ENCODE data around the gene COL6A1.
"Not testable (repeated sequence)": the region's sequence is repeated elsewhere in the genome, so short reads cannot be mapped to it uniquely, and the experiment has no call there.

The COL6A1 gene

GRCh38 chr21:45966791-45967394, 14.7 kb upstream of the COL6A1 start:
- DNase-seq = no peak

- DNase-seq = no peak
Observed at GRCh38 chr21:45969921-45970673, 11.5 kb upstream of the COL6A1 start.

- DNase-seq = peak; percentile 38
Observed at GRCh38 chr21:45970674-45971615, 10.6 kb upstream of the COL6A1 start.

GRCh38 chr21:45971616-45972352, 9.8 kb upstream of the COL6A1 start:
- DNase-seq = no peak

- no peak for DNase-seq
Observed at GRCh38 chr21:45972353-45972715, 9.2 kb upstream of the COL6A1 start.

DNA sequence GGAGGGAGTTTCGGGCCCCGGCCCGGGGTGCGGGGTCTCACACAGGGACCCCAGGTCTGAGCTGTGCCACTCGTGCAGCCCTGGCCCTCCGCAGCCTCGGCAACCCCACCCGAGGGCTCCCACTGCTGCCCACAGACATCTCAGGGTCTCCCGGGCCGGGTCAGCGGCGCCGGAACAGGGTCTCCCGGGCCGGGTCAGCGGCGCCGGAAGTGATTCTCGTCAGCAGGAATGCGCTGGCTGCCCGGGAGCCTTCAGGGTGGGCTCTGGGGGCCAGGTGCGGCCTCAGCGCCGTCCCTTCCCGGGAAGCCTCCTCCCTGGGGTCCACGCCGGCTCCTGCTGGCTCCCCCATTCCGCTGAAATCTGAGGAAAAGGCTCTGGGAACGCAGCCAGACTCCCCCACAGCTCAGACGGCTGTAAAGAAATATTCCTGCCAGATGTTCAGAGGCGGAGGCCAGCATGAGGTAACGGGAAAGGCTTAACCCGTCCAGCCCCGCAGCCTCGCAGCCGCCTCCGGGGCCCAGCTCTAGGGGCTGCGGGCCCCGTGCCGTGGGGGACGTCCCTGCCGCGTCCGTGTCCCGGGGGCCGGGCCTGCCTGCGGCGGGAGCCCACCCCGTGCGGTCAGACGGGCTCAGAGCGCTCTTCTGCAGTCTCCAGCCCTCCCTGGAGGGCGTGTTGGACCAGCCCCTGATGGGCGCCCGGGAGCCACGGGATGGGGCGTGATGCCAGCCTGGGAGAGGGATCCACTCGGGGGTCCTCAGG, 8.7 kb upstream of the COL6A1 start:
- no peak for DNase-seq

DNA sequence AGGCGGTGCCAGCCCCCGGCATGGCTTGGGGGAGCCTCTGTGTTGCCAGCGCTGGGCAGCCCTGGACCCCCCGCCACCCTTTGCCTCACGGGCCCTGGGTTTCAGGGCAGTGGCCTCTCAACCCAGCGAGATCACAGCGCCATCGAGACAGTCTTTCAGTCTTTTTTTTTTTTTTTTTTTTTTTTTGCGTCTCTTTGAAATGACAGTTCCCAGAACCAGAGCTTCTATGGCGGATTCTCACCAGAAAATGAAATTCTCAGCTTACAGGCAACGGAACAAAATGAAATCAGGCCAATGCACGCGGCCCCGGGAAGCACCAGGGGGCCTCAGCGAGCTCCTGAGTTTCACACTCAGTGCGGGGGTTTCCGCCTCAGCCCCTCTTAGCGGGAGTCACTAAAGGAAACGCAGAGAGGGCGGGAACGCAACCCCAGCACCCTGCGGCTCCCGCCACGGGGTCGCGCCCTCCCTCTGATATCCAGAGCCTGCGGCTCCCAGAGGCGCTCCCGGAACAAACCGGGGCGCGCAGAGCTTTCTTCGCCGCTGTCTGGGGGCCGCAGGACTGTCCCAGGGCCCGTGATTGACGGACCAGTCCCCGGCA, 8.0 kb upstream of the COL6A1 start:
- DNase-seq = peak; percentile 64

DNA sequence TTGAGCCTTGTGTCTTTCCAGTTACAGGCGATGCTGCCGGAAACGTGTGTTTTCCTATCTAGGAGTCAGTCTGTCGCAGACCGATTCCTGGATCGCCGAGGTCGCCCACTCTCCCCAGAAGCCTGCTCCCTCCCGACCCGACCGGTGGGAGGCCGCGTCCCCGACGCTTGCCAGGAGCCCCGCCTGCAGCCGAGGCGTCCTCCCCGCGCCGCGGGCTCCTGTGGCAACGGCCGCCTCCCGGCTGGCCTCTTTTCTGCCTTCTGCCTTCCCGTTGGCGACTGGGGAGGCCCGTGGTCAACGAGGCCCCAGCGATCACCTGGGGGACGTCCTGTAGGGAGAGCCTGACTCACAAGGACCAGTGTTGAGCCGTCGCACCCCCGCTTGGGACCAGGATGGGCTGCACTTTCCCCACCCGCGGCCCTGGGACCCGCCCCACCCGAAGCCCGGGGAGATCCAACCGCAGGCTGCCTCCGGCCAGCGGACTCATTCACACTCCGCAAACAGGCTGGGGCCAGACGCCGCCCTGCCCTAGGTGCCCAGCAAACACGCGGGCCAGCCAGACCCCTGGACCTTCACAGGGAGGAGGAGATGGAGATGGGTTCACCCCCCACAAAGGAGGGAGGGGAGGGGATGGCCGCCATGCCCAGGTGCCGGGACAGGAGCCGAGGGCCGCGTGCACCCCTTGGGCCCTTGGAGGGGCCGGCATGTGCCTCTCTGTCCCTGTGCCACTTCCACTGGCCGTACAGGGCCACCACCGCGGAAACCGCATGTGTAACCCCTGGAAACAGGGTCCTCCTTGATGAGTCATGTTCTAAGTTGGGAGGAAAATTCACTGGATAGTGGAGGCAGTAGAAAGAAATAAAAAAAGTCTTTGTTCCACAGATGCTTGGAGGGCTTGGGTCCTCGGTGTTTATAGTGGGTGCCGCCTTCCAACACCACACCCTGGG, 7.2 kb upstream of the COL6A1 start:
- peak; percentile 79 for DNase-seq

DNA sequence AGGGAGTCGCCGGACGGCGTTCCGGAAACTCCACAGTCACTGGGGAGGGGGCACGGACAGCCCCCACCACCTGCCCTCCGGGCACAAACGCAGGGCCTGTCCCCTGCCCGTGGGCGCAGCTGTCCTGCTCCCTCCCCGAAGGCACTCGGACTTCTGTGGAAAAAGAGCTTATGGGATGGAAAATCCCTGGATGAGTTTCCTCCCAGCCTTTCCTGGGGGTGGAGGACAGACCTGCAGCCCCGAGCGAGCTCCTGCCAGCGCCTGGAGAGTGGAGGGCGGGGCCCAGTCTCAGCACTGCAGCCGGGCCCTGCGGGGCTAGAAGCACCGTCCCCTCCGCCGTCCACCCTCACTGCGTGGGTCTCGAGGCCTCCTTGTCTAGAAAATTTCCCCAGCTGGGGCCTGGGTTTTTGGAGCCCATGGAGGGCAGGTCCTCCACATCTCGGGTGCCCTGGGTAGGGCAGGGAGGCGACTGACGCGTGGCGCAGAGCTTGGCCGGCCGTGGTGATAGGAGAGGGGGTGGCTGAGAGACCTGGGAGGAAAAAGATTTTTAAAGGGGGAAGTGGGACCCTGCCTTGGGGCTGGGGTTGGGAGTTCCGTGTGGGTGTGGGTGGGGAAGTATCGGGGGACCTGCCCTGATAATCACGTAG, 6.4 kb upstream of the COL6A1 start:
- peak; percentile 68 for DNase-seq

DNA sequence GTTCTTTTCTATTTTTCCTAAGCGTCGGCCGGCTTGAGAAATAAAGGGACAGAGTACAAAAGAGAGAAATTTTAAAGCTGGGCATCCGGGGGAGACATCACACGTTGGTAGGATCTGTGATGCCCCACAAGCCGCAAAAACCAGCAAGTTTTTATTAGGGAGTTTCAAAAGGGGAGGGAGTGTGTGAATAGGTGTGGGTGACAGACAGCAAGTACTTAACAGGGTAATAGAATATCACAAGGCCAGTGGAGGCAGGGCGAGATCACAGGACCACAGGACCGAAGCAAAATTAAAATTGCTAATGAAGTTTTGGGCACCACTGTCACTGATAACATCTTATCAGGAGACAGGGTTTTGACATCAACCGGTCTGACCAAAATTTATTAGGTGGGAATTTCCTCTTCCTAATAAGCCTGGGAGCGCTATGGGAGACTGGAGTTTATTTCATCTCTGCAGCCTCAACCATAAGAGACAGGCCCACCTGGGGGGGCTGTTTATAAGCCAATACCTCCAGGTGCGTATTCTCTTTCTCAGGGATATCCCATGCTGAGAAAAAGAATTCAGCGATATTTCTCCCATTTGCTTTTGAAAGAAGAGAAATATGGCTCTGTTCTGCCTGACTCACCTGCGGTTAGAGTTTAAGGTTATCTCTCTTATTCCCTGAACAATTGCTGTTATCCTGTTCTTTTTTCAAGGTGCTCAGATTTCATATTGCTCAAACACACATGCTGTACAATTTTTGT, 5.7 kb upstream of the COL6A1 start:
- not testable (repeated sequence) for DNase-seq

DNA sequence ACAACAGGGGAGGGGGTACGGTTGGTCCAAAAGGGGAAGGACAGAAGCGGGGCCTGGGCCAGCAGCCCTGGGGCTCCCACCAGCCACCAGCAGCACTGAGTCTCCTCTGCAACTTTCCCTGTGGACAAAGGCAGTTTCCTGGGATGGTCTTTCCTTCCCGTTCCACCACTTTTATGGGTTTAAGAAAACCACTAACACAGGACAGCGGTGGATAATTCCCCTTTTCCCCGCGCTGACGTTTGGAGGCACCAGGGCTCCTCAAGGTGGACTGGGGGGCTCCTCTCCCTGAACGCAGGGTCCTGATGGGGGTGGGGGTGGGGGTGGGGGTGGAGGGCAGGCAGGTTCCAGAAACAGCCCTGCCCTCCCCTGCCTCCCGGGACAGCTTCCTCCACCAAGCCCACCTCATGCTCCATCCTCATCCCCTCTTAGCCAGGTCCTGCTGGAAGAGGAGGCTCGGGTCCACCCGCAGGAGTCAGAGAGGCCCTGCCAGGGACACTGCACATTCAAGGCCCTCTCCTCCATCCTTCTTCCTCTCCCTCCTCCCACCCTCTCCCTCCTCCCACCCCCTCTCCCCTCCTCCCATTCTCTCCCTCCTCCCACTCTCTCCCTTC, 4.8 kb upstream of the COL6A1 start:
- no peak for DNase-seq

DNA sequence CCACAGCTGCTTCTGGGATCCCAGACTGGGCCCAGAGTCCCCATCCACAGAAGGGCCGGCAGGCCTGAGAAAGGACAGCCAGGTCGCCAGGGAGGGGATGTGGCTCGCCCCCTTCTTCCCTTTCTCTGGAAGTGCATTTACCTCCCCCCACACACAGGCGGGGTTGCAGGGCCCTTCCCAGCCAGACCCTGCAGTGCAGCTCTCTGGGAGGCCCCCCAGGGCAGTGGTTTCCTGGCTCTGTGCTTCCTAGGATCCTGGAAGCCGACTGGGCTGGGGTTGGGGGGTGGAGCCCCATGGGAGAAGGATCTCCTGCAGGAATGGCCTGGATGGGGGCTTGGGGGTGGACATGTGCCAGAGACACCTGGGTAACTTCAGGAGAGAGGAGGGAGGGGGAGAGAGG, 4.2 kb upstream of the COL6A1 start:
- no peak for DNase-seq

- no peak for DNase-seq
Observed at GRCh38 chr21:45979141-45979631, 2.4 kb upstream of the COL6A1 start.

DNA sequence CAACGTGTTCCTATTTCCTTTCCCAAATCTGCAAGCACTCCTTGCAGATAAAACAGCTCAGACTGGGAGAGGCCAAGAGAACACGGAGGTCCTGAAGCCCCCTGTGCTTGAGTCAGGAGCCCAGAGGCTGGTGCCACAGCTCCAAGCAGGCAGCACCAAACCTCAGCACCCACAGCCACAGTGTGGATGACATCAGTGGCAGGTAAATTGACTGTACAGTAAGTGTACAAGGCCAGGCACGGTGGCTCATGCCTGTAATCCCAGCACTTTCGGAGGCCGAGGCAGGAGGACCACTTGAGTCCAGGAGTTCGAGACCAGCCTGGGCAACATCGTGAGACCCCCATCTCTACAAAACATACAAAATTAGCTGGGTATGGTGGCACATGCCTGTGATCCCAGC, 1.9 kb upstream of the COL6A1 start:
- DNase-seq = no peak

DNA sequence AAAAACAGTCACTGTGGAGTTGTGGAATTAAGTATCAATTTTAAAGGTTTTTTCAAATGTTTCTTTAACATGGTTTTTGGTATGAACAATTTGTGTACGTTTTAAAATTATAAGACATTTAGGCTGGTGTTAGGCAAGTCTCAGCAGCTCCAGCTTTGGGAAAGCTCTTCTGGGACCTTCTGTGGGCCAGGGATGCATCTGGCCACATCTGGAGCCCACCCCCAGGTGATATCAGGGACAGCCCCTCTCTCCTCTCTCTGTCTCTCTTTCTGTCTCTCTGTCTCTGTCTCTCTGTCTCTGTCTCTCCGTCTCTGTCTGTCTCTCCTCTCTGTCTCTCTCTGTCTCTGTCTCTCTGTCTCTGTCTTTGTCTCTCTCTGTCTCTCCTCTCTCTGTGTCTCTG, 1.3 kb upstream of the COL6A1 start:
- DNase-seq = no peak

DNA sequence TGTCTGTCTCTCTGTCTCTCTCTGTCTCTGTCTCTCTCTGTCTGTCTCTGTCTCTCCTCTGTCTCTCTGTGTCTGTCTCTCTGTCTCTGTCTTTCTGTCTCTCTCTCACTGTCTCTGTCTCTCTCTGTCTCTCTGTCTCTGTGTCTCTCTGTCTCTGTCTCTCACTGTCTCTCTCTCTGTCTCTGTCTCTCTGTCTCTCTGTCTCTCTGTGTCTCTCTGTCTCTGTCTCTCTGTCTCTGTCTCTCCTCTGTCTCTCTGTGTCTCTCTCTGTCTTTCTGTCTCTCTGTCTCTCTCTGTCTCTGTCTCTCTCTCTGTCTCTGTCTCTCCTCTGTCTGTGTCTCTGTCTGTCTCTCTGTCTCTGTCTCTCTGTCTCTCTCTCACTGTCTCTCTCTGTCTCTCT, 873 bp upstream of the COL6A1 start:
- no peak for DNase-seq

GRCh38 chr21:45982092-45982757, 655 bp downstream of the COL6A1 start:
- DNase-seq = no peak
